ENCODE data around the gene CYSRT1.

DNA sequence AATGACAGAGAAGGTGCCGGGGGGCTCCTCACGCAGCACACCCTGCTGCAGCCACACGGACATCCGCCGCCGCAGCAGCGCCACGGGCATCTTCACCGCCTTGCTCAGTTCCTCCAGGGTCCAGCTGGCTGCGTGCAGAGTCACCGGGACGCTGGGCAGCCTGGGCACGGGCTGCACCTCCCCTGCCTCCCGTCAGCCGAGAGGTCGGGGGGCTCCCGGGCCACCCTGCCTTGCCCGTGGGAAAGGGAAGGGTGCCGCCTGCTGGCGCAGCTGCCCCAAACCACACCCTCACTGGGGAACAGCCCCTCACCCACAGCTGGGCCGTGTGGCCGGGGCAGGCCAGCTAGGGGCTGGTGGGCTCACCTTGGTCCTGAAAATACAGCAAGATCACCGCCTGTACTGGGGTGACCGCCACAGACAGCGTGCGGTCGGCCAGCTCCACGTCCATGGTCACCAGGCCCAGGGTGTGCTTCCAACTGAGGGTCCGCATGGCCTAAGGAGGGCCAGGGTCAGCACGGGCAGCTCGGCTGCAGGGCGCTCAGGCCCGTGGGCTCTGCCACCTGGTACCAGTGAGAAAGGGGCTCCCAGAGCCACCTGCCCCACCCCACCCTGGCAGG, 49.5 kb upstream of the CYSRT1 start:
- TF ChIP-seq, protein P1, sequence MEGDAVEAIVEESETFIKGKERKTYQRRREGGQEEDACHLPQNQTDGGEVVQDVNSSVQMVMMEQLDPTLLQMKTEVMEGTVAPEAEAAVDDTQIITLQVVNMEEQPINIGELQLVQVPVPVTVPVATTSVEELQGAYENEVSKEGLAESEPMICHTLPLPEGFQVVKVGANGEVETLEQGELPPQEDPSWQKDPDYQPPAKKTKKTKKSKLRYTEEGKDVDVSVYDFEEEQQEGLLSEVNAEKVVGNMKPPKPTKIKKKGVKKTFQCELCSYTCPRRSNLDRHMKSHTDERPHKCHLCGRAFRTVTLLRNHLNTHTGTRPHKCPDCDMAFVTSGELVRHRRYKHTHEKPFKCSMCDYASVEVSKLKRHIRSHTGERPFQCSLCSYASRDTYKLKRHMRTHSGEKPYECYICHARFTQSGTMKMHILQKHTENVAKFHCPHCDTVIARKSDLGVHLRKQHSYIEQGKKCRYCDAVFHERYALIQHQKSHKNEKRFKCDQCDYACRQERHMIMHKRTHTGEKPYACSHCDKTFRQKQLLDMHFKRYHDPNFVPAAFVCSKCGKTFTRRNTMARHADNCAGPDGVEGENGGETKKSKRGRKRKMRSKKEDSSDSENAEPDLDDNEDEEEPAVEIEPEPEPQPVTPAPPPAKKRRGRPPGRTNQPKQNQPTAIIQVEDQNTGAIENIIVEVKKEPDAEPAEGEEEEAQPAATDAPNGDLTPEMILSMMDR (IDR thresholded peaks at IDR 0.05): no peak
- TF ChIP-seq POLR2A (IDR thresholded peaks at IDR 0.05): no peak

Measured in testis (tissue), 2 donors.